Fibroblast of skin of right quadriceps (primary cell): Measurements from ENCODE around the gene UCN.
A peak's percentile ranks its signal among the peaks of the same experiment; 100 is the strongest.
"Not testable (repeated sequence)": the region's sequence is repeated elsewhere in the genome, so short reads cannot be mapped to it uniquely, and the experiment has no call there.

ENCODE experiments used
- DNase-seq: peaks from one replicate; pipeline ENCODE4 v3.0.0-alpha.2; 2013

The UCN gene

GRCh38 chr2:27308359-27308881, at the start of gene UCN:
TSS of gene UCN (minus strand) at chr2:27308445. CDS start at chr2:27307895, 550 bp downstream.
- peak; percentile 26 for DNase-seq

- DNase-seq, result peak; percentile 98
These were observed 48.3 kb upstream of the UCN start, which contains the start of gene GTF3C2 for GRCh38 chr2:27356382-27357181. TSS of gene GTF3C2 (minus strand) at chr2:27356764. CDS start at chr2:27343554, 13,210 bp downstream.

GRCh38 chr2:27356056-27356381, 47.8 kb upstream of the UCN start:
- DNase-seq, result peak; percentile 34

GRCh38 chr2:27354597-27354927, 46.3 kb upstream of the UCN start:
- no peak for DNase-seq

- DNase-seq, result peak; percentile 19
These were observed 45.7 kb upstream of the UCN start for GRCh38 chr2:27353762-27354596.

- not testable (repeated sequence) for DNase-seq
These were observed 45.1 kb upstream of the UCN start for GRCh38 chr2:27353386-27353761.

GRCh38 chr2:27351802-27352598, 43.8 kb upstream of the UCN start:
- no peak for DNase-seq

GRCh38 chr2:27350106-27350693, 42.0 kb upstream of the UCN start:
- DNase-seq, result no peak

- no peak for DNase-seq
These were observed 39.4 kb upstream of the UCN start for GRCh38 chr2:27347641-27348040.

GRCh38 chr2:27336173-27336572, 27.9 kb upstream of the UCN start:
- no peak for DNase-seq

- DNase-seq, result no peak
These were observed 27.1 kb upstream of the UCN start for GRCh38 chr2:27335311-27335710.

GRCh38 chr2:27324720-27325119, 16.5 kb upstream of the UCN start:
- DNase-seq, result no peak

GRCh38 chr2:27323596-27324285, 15.5 kb upstream of the UCN start:
- DNase-seq, result no peak

GRCh38 chr2:27322766-27323595, 14.7 kb upstream of the UCN start, which contains the start of gene MPV17:
TSS of gene MPV17 (minus strand) at chr2:27323097. CDS start at chr2:27322517, 580 bp downstream.
- DNase-seq, result peak; percentile 88

- peak; percentile 6 for DNase-seq
These were observed 14.1 kb upstream of the UCN start for GRCh38 chr2:27322301-27322765.

- peak; percentile 97 for DNase-seq
These were observed 12.8 kb upstream of the UCN start for GRCh38 chr2:27320958-27321543.

GRCh38 chr2:27319839-27320238, 11.6 kb upstream of the UCN start:
- DNase-seq, result not testable (repeated sequence)

- no peak for DNase-seq
These were observed 8.6 kb upstream of the UCN start for GRCh38 chr2:27316655-27317412.

- DNase-seq, result no peak
These were observed 6.9 kb upstream of the UCN start for GRCh38 chr2:27315122-27315521.

GRCh38 chr2:27314709-27315108, 6.5 kb upstream of the UCN start:
- no peak for DNase-seq
